Nephron progenitor cell (in vitro differentiated cells): ENCODE results near the gene ZFP69.
A peak's percentile ranks its signal among the peaks of the same experiment; 100 is the strongest.

ENCODE experiments used
- DNase-seq: peaks from one replicate; pipeline ENCODE4 v3.0.0; 2021
- H3K27ac Mint-ChIP-seq: 2 replicates; pipeline ENCODE4 v1.8.0; 2021; ENCODE audit warnings: mild to moderate bottlenecking, moderate library complexity, mixed read lengths
- H3K27me3 Mint-ChIP-seq: 2 replicates; pipeline ENCODE4 v1.8.0; 2021; ENCODE audit warnings: mild to moderate bottlenecking, low read depth, mixed read lengths; ENCODE audit not compliant: poor library complexity
- H3K36me3 Mint-ChIP-seq: 2 replicates; pipeline ENCODE4 v1.8.0; 2021; ENCODE audit warnings: low read depth, mixed read lengths
- H3K4me1 Mint-ChIP-seq: 2 replicates; pipeline ENCODE4 v1.8.0; 2021; ENCODE audit warnings: mixed read lengths
- H3K4me3 Mint-ChIP-seq: 2 replicates; pipeline ENCODE4 v1.8.0; 2021; ENCODE audit warnings: mild to moderate bottlenecking, moderate library complexity, mixed read lengths
- H3K9me3 Mint-ChIP-seq: 2 replicates; pipeline ENCODE4 v1.8.0; 2021; ENCODE audit warnings: mild to moderate bottlenecking, moderate library complexity, mixed read lengths
- TF ChIP-seq, protein P1 (sequence below): fragments of 200-600 bp; sonication (generic); IDR thresholded peaks from 2 replicates; pipeline ENCODE4 v1.5.0; 2021; ENCODE audit warnings: antibody characterized with exemption

Gene ZFP69

DNA sequence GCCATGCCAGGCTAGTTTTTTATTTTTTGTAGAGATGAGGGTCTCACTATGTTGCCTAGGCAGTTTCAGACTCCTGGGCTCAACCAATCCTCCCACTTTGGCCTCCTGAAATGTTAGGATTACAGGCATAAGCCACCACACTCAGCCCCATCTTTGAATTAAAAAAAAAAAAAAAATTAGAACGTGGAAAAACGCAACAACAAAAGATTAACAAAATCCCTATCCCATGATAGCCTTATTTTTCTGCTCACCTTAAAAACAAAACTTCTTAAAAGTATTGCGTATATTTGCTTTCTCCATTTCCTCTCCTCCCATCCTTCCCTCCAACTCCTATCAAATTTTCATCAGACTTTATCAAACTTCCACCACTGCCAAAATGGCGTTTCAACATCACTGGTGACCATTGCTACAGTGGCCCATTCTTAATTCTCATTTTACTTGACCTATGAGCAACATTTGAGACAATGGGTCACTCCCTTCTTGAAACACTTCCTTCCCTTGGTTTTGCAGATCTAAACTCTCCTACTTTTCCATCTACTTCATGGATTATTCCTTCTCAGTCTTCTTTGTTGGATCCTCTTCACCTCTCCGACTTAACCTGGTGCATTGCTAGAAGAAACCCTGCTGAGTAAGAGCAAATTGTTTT is 53.8 kb downstream of the ZFP69 start:
- H3K4me3 Mint-ChIP-seq, result peak overlapping the region; percentile 92
- TF ChIP-seq, protein P1, sequence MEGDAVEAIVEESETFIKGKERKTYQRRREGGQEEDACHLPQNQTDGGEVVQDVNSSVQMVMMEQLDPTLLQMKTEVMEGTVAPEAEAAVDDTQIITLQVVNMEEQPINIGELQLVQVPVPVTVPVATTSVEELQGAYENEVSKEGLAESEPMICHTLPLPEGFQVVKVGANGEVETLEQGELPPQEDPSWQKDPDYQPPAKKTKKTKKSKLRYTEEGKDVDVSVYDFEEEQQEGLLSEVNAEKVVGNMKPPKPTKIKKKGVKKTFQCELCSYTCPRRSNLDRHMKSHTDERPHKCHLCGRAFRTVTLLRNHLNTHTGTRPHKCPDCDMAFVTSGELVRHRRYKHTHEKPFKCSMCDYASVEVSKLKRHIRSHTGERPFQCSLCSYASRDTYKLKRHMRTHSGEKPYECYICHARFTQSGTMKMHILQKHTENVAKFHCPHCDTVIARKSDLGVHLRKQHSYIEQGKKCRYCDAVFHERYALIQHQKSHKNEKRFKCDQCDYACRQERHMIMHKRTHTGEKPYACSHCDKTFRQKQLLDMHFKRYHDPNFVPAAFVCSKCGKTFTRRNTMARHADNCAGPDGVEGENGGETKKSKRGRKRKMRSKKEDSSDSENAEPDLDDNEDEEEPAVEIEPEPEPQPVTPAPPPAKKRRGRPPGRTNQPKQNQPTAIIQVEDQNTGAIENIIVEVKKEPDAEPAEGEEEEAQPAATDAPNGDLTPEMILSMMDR, result no peak
- peaks cover 58% of the 10 kb centered on the region for H3K9me3 Mint-ChIP-seq
- peak overlapping the region; percentile 94 for H3K27ac Mint-ChIP-seq
- DNase-seq, result no peak
- peaks cover 25% of the 10 kb centered on the region for H3K4me1 Mint-ChIP-seq
- peaks cover 13% of the 10 kb centered on the region for H3K27me3 Mint-ChIP-seq
- peaks cover 22% of the 10 kb centered on the region for H3K36me3 Mint-ChIP-seq

DNA sequence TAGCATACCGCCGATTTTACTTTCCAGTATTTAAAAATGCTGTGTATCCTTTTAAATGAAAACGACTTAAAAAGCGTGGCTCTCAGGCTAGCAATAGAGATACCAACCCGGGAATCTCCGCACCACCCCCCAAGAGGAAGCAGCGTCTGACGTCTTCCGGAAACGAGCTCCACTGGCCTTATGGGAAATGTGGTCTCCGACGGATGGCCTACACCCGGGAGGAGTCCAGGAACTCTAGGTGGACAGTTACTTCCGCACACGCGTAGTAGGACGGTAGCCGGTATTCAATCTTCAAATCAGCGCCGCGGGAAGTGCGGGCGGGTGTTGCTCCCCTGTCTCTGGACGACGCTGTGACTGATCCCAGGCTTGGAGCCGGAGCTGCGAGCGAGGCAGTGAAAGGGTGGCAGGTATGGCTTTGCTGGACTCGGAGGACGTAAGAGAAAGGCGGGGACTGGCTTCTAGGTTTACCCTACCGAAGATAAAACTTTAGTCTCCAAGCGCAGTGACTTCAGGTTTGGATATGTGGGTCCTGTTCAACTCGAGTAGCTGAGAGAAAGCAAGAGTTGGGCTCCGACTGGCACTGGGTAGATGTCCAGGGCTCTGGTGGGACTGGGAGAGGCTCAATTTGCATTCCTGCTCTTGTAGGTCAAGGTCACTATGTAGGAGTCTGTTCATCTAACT is 54.4 kb downstream of the ZFP69 start, which contains the start of gene ZNF684:
ZNF684 (plus strand) TSS at position 257 of the 681 bp plus-strand sequence. CDS start 1,530 bp downstream, outside the sequence.
- peaks cover 25% of the 10 kb centered on the region for H3K4me1 Mint-ChIP-seq
- peak; percentile 76 for DNase-seq
- peaks cover 13% of the 10 kb centered on the region for H3K27me3 Mint-ChIP-seq
- H3K4me3 Mint-ChIP-seq, result peak within 1 kb of the TSS; percentile 92
- H3K9me3 Mint-ChIP-seq, result peaks cover 52% of the 10 kb centered on the region
- TF ChIP-seq, protein P1, result no peak
- peaks cover 23% of the 10 kb centered on the region for H3K36me3 Mint-ChIP-seq
- H3K27ac Mint-ChIP-seq, result peak within 1 kb of the TSS; percentile 94

DNA sequence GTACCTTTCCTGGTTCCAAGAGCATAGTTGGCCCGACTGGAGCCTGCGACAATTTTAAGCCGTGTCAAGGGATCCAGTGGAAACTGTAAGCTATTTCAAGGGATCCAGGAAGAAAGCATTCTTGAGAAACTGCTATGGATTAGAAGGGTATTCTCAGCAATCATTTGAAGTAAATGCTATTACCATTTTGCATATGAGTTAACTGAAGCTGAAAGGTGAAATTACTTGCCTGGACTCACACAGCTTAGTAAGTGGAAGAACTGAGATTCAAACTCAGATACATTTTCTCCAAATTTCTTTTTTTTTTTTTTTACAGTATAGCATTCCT is 54.9 kb downstream of the ZFP69 start:
- H3K4me1 Mint-ChIP-seq, result peaks cover 25% of the 10 kb centered on the region
- no peak for DNase-seq
- peaks cover 25% of the 10 kb centered on the region for H3K36me3 Mint-ChIP-seq
- no peak overlapping the region for H3K27ac Mint-ChIP-seq
- TF ChIP-seq, protein P1, result no peak
- H3K4me3 Mint-ChIP-seq, result peak overlapping the region; percentile 92
- H3K9me3 Mint-ChIP-seq, result peaks cover 48% of the 10 kb centered on the region
- H3K27me3 Mint-ChIP-seq, result peaks cover 14% of the 10 kb centered on the region

DNA sequence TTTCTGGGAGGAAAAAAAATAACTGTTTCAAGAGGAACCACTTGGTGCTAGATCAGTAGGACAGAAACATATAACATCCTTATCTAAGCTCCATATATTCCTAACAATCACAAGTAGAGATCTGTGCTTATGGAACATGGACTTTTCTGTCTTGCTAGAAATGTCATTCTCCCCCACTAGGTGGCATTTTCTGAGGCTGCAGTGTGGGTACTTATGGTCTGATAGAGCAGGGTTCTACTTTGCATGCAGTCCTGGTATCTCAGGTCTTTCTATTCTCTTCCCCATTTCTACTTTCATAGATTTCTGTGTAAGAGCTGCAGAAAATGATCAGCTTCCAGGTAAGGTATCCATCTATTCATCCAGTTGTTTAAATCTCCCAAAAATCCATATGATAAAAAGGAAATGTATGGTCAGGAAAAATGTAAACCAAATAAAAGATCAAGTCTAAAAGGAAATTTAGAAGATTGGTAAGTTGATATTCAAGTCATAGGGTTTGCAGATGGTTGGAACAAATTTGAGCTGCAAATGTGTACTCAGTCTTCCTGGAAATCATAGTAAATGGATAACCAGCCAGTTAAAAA is 55.8 kb downstream of the ZFP69 start:
- Mint-ChIP-seq H3K4me3 (peak overlapping the region; percentile 92), H3K27ac (no peak overlapping the region), H3K36me3 (peaks cover 32% of the 10 kb centered on the region), H3K9me3 (peaks cover 44% of the 10 kb centered on the region), H3K27me3 (peaks cover 16% of the 10 kb centered on the region), H3K4me1 (peaks cover 25% of the 10 kb centered on the region)
- TF ChIP-seq, protein P1, result peak; percentile 60
- DNase-seq, result peak; percentile 20

DNA sequence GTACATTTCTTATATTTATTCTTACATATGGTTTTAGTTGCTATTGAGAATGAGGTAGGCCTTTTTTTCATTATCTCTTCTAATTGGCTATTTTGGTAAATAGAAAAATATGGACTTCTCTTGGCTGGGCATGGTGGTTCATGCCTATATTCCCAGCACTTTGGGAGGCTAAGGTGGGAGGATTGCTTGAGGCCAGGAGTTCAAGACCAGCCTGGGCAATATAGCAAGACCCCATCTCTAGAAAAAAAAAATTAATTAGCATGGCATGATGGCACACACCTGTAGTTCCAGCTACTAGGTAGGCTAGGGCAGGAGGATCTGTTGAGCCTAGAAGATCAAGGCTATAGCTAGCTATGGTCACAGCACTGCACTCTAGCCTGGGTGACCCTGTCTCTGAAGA is 57.5 kb downstream of the ZFP69 start:
- H3K27me3 Mint-ChIP-seq, result peaks cover 6% of the 10 kb centered on the region
- H3K4me1 Mint-ChIP-seq, result peaks cover 25% of the 10 kb centered on the region
- peaks cover 31% of the 10 kb centered on the region for H3K9me3 Mint-ChIP-seq
- no peak overlapping the region for H3K4me3 Mint-ChIP-seq
- H3K36me3 Mint-ChIP-seq, result peaks cover 41% of the 10 kb centered on the region
- TF ChIP-seq, protein P1, result no peak
- H3K27ac Mint-ChIP-seq, result no peak overlapping the region
- no peak for DNase-seq
